Embryonic facial prominence (tissue), 1 donor: ENCODE measurements around the gene C1QL2.

ENCODE experiments used
- DNase-seq: peaks from one replicate; pipeline ENCODE4 v3.0.0-alpha.2; 2016; ENCODE audit errors: extremely low spot score

The C1QL2 gene

GRCh38 chr2:119137502-119137901 is 21.0 kb downstream of the C1QL2 start:
- no peak for DNase-seq

- no peak for DNase-seq
Observed at GRCh38 chr2:119136872-119137271, 21.7 kb downstream of the C1QL2 start.

GRCh38 chr2:119136093-119136492 is 22.5 kb downstream of the C1QL2 start:
- no peak for DNase-seq

GRCh38 chr2:119134775-119135174 is 23.8 kb downstream of the C1QL2 start:
- DNase-seq: no peak

GRCh38 chr2:119126650-119127049 is 31.9 kb downstream of the C1QL2 start:
- DNase-seq: no peak

- no peak for DNase-seq
Observed at GRCh38 chr2:119123389-119123788, 35.2 kb downstream of the C1QL2 start.

- DNase-seq: no peak
Observed at GRCh38 chr2:119122663-119123062, 35.9 kb downstream of the C1QL2 start.

- no peak for DNase-seq
Observed at GRCh38 chr2:119119999-119120756, 38.4 kb downstream of the C1QL2 start.

- no peak for DNase-seq
Observed at GRCh38 chr2:119119076-119119785, 39.3 kb downstream of the C1QL2 start.

- DNase-seq: no peak
Observed at GRCh38 chr2:119117891-119118882, 40.4 kb downstream of the C1QL2 start.

- no peak for DNase-seq
Observed at GRCh38 chr2:119117408-119117807, 41.1 kb downstream of the C1QL2 start.

GRCh38 chr2:119116411-119117295 is 41.9 kb downstream of the C1QL2 start:
- DNase-seq: no peak

GRCh38 chr2:119114266-119114665 is 44.3 kb downstream of the C1QL2 start:
- DNase-seq: no peak

- DNase-seq: no peak
Observed at GRCh38 chr2:119113489-119113770, 45.1 kb downstream of the C1QL2 start.

- DNase-seq: no peak
Observed at GRCh38 chr2:119112770-119113488, 45.6 kb downstream of the C1QL2 start.

- DNase-seq: no peak
Observed at GRCh38 chr2:119112230-119112629, 46.3 kb downstream of the C1QL2 start.

- DNase-seq: no peak
Observed at GRCh38 chr2:119111115-119111975, 47.2 kb downstream of the C1QL2 start.

GRCh38 chr2:119109866-119110265 is 48.7 kb downstream of the C1QL2 start:
- DNase-seq: no peak

GRCh38 chr2:119108186-119108585 is 50.4 kb downstream of the C1QL2 start:
- DNase-seq: no peak
